NCI-H2081 treated with DMSO at 0.1 percent for 48 hours (cell line): ENCODE data around the gene SDR42E2.
"Not testable (repeated sequence)": the region's sequence is repeated elsewhere in the genome, so short reads cannot be mapped to it uniquely, and the experiment has no call there.

Source experiments
- DNase-seq: peaks from one replicate; lab custom pipeline; 2025; lab: John Stamatoyannopoulos, UW

The SDR42E2 gene

DNA sequence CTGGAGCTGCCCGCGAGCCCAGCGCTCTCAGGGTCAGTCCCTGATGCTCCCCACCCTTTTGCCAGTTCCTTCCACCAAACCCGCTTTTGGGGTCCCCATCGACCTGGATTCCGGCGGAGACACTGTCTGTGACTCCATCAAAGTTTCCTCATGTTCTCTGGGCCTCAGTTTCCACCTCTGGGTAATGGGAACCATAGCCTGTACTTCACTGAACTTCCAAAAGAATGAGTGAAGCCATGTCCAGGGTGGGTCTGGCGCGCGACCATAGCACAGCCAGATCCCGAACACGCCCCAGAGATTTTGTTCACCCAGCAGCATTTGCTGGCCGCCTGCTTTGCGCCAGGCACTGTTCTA, 327 bp downstream of the SDR42E2 start:
- DNase-seq: no peak

DNA sequence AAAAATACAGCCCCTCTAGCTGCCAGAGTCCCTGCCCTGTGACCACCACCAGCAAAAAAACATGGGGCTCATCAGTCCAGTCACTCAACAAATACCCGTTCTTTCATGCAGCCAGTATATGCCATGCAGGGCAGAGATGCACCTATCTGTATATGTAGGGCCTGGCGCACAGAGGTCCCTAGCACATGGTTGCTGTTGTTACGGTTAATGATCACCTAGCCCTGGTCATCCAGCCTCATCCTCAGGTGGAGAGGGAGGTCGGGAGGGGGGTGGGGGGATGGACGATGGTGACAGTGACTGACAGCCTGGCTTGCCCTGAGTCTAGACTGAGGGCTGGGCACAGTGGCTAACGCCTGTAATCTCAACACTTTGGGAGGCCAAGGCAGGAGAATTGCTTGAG, 1.5 kb downstream of the SDR42E2 start:
- DNase-seq: no peak

DNA sequence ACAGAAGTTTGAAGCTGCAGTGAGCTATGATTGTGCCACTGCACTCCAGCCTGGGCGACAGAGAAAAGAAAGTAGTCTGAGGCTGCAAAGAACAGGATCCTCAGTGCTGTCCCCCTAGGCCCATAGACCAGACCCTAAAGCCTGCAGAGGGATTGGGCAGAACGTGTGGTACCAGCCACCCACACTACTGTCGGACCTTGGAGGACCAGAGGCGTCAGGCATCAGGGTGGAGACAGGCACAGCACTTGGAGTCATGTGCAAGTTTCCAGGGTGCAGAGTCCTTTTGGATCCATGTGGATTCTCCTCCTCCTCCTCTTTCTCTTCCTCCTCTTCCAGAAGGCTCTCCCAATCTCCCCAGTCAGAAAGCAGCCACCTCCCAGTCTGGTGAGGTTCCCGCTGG, 2.2 kb downstream of the SDR42E2 start:
- DNase-seq: no peak

DNA sequence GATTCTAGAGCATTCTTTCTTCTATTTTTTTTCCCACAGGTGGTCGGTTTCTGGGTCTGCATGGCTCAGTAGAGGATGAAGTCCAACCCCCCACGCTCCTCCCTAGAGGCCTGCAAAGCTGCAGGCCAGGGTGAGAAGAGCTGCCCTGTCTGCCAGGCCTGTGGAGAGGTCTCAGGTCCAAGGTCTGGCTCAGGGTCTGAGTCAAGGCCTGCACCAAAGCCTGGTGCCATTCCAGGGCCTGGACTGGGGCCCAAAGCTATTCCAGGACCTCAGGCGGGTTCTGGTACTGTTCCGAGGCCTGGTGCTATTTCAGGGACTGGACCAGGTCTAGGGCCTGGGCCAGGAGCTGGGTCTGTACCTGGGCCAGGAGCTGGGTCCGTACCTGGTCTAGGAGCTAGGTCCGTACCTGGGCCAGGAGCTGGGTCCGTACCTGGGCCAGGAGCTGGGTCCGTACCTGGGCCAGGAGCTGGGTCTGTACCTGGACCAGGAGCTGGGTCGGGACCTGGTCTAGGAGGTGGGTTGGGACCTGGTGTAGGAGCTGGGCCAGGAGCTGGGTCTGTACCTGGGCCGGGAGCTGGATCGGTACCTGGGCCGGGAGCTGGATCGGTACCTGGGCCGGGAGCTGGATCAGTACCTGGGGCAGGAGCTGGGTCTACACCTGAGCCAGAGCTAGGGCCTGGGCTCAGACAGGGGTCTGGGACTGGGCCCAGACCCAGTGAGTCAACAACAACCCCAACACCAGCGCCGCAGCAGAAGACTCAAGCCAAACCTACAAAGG, 3.4 kb downstream of the SDR42E2 start:
- no peak for DNase-seq

DNA sequence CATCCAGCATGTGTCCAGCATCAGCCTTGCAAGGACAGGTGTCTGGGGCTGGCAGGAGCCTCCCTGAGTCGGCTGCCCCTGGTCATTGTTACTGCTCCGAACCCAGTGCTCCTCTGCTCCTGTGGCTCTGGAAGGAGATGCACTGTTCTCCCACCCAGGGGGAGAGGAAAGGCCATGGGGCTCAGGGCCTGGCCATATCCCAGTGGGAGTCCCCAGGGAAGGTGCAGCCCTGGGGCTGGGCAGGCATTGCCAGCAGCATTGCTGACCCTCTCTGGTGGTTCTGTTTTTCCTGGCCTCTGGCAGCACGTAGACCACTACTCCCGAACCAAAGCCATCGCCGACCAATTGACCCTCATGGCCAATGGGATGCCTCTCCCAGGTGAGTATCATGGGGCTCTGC, 9.6 kb downstream of the SDR42E2 start:
- no peak for DNase-seq

DNA sequence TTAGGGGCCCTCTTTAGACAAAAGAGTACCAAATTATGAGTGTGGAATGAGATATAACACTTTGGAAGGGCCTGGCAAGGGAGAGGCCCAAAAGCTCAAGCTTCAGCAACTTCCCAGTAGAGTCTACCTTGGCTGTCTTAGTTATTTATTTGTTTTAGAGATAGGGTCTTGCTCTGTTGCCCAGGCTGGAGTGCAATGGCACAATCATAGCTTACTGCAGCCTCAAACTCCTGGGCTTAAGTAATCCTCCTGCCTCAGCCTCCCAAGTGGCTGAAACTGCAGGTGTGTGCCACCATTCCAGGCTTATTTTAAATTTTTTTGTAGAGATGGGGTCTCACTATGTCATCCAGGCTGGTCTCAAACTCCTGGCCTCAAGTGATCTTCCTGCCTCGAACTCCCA, 10.3 kb downstream of the SDR42E2 start:
- DNase-seq: not testable (repeated sequence)

DNA sequence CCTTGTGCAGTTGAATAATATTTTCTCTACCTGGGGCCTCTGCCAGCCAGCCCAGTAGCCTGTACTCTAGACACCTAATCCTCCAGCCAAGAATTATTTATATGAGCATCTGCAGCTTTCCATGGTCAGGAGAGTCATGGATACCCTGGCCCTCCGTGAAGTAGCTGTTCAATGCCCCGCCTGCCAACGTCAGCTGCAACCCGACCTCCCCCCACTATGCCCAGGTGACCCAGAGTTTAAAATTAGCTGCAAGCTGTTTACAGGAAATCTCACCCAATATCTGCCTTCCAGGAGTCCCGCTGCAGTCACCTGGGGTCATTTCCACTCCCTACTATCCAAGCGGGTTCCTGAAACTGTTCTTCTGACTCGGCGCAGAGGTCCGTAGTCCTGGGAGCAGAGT, 12.3 kb downstream of the SDR42E2 start:
- no peak for DNase-seq

DNA sequence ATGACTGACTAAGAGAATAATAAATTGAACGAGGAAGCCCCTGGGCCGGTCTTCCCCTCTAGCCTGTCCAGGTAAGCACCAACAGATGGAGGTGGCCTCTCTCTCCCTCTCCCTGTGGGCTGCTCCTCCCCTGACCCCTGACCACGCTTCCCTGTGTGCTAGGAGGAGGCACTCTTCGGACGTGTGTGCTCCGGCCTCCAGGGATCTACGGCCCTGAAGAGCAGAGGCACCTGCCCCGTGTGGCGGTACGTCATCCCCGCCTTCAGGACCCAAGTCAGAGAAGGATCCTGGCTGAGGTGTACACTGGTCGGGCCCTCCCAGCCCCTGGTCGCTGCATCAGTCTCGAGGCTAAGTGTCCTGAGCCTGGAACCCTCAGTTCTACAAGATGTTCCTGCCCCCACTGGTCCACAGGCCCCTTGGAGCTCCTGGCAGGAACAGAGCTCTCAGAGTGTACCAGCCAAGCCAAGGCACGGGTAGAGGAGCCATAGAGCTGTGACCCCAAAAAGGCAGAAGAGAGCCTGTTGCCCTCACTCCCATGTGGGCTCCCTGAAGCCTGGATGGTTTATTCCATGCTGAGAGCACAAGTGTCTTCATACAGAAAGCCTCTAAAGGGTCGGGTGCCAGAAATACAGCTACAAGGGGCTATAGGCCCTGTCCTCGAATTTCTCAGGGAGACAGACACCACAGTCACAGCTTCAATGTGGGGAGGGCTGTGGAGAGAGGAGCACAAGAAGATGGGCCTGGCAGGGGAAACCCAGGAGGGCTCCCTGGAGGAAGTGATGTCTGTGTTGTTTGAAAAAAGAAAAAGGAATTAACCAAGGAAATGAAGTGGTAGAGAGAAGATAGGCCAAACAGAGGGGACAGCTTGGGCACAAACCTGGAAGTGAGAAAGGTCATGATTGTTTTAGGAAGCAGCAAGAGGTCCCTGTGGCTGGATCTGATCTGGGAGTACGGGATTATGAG, 15.9 kb downstream of the SDR42E2 start:
- no peak for DNase-seq

DNA sequence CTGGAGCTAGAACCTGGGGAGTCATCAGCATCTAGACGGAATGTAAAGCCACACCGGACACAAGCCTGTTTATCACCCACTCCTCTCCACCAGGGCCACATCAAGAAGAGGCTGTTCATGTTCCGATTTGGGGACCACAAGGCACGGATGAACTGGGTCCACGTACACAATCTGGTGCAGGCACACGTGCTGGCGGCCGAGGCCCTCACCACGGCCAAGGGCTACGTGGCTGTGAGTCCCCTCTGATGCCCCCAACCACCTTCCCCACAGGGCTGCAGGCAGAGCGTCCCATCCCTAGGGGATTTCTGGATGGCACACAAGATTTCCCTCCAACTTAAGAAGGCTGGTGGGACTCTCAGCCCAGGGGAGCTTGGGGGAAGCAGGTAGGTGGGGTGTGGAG, 19.1 kb downstream of the SDR42E2 start:
- DNase-seq: no peak

DNA sequence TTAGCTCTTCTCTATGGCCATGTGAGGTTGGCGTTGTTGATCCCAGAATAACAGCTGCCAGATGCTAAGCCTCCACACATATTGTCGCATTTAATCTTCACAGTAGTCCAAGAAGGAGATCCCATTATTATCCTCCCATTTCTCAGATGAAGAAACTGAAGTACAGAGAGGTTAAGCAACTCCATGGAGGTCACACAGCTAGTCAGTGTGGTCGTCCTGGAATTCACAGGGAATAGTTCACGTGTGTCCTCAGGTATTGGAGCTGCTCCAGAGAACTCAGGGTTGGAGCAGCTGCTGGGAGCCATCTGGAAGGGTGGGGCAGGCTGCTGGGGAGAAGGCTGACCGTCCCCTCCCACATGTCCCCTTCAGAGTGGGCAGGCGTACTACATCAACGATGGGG, 19.5 kb downstream of the SDR42E2 start:
- no peak for DNase-seq

DNA sequence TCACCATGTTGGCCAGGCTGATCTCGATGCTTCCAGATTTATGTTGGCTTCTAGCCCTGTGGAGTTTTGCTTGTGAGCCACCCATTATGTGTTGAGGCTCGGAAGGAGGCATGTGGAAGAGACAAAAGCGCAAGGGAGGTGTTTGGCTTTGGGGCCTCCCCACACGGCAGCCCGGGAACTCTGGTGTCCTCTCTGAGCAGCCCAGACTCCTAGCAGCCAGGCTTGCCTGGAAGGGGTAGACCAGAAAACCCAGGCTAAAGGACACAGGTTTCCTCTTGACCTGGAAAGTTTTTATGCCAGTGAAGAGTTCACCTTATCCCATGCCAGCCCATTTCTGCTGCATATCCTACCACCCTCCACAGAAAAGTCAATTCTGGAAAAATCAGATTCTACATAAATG, 21.0 kb downstream of the SDR42E2 start:
- no peak for DNase-seq

DNA sequence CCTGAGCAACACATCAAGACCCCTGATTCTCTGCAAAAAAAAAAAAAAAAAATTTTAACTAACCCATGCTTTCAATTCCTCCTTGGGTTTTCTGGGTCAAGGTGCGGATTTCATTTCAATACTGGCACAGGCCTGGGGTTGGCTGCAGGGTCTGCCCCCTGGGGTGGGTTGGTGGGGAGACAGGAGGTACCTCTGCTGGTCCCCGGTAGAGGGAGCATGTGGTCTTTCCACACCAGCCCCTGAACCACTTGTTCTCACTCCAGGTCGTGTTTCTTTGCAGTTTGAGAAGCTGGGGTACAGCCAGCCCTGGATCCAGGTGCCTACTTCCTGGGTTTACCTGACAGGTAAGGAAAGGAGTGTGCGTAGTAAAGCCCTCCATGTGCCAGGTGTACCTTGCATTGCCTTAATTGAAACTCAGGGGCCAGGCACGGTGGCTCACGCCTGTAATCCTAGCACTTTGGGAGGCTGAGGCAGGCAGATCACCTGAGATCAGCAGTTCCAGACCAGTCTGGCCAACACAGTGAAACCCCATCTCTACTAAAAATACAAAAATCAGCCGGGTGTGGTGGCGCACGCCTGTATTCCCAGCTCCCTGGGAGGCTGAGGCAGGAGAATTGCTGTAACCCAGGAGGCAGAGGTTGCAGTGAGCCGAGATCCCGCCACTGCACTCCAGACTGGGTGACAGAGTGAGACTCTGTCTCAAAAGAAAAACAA, 21.8 kb downstream of the SDR42E2 start:
- no peak for DNase-seq

DNA sequence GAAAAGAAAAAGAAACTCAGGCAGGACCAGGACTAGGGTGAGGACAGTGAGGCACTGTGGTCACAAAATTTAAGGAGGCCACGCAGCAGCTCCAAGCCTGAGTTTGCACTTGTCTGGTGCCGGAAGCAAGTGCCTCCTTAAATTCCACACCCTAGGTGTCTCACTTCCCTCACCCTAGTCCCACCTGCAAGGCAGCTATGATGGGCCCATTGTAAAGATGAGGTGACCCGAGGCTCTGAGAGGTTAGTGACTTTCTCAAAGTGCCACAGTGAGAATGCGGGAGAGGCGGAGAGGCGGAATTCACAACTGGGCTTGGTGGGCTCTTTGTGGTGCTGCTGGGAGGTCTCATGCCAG, 22.3 kb downstream of the SDR42E2 start:
- no peak for DNase-seq

DNA sequence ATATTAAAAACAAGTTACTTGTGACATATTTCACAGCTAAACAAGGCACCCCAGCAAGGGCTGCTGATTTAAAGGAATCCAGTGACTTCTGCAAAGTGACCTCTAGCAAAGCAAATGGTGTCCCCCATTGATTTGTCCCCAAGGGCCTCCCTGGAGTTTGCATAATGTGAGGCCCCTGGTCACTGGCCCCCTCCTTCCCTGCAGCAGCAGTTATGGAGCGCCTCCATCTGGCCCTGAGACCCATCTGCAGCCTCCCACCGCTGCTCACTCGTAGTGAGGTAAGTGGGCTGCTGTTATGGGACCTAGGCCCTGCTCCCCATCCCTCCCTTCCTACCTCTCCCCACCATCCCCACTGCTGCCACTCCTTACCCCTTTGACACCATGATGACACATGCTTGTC, 24.2 kb downstream of the SDR42E2 start:
- no peak for DNase-seq

DNA sequence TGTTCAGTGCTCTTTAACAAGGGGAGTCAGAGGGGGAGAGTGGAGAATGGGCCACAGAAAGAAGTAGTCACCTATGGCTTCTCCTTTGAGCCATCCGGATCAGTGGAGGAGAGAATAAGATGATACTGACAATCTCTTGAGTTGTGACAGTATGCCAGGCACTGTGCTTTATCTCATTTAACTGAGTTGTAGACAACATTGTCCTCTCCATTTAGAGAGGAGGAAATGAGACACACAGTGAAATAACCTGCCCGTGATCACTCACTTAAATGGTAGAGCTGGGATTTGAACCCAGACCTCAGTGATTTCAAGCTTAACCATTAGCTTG, 25.9 kb downstream of the SDR42E2 start:
- no peak for DNase-seq

DNA sequence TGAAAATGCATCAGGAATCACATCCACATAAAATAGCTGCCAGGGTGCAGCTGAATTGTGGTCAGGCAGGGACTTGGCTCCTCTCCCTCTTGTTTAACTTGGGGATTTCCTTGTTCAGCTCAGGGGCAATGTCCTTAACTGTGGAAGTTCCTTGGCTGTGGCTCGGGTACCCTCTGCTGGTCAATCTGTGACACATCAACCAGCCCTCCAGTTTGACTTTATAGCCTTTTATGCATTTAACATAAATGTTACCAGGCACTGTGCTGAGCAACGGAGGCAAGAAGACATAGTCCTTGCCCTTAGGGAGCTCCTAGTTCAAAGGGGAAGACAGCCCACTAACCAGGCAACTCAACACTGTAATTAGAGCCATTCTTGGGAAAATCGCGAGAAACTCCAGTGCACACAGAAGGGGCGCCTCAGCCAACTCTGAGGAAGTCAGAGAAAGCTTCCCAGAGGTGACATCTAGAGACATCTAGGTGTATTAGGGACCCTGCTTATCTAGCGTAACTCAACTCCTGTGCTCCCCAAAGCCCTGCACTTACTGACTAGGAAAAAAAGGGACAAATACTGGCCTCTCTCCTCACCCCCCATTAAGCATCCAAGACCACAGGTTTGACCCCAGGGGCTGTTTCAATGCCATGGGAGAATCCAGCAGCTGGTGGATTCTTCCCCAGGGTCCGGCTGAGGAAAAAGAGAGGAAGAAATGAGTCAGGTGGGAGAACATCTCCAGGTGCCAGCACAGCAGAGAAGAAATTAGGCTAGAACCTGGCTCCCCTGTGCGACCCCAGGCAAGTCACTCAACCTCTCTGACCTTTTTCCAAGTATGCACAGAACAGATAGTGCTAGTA, 26.5 kb downstream of the SDR42E2 start:
- DNase-seq: peak; percentile 9

DNA sequence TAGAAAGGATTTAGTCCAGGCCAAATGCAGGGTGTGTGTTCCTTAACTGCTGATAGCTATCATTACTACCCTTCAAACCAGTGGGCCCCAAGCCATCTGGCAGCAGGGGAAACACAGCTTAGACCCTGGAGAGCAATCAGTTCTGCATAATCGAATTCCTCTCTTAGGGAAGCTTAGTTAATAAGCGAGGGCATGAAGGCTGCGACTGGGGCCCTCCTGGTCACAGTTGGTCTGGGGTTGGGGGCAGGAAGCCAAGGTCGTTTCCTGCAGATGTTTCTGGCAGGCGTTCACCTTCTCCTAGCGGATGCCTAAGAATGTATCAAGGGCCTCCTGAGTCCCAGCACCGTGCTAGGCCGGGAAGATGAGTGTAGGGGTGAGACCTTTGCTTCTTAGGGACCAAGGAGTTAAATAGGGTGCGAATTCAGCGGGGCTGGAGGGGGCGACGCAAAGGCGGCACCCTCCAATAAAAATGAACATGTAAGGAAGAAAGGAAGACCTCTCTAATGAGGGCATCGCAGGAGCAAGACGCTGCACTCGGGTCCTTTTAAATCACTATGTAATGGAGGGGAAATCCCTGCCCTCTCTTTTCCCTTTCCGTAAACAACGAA, 27.3 kb downstream of the SDR42E2 start:
- DNase-seq: no peak

DNA sequence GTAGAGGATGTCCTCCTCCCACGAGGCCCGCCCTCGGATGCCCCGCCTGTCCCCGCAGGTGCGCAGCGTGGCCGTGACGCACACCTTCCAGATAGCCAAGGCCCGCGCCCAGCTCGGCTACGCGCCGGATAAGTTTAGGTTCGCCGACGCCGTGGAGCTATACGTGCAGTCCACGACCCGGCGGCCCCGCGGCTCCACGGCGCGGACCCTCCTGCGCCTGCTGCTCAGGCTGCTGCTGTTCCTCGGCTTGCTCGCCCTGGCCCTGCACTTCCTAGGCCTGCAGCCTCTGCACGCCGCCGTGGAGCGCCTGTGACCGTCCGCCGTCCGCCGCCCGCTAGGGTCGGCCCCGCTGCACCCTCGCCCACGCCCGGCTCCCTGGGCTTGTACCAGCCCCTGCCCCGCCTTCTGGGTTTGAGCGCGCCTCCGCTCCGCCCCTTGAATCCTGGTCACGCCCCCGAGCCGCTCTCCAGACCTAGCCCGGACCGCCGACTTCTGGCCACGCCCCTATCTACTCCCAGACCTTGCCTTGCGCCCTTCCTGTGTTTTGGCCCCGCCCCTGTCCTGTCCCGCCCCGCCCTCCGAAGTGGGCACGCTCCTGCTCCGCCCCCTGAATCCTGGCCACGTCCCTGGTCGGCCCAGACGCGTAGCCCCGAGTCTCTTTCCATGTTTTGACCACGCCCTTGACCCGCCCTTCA, 27.9 kb downstream of the SDR42E2 start:
- DNase-seq: peak; percentile 93

DNA sequence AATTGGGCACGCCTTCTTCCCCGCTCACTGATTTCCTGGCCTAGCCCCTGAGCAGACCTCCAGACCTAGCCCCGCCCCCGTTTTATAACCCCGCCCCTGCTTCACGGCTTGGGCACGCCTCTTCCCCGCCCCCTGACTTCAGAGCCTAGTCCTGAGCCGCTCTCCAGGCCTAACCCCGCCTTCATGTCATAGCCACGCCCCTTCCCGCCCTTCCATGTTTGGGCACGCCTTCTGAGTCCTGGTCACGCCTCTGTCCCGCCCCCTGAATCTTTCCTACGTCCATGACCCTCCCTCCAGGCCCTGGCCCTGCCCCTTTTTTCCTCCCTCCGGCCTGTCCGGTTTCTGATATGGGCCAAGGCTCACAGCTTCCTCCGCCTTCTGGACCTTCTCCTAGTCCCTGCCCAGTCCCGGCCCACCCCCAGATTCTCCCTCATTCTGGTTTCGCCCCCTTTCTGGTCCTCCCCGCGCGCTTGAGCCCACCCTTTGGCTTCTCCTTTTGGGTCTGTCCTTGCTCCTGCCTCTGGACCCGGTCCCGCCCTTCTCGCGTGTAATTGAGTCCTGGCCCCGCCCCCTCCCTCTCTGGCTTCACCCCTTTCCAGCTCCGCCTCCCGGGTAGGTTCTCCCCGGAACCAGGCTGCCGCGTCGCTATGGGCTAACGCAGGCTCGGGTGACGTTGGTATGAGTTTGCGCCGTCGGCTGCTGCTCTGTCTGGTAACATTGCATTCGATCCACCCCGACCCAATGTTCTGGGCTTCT, 28.6 kb downstream of the SDR42E2 start:
- peak; percentile 93 for DNase-seq
